ENCODE data around the gene SIDT2.
"Not testable (repeated sequence)": the region's sequence is repeated elsewhere in the genome, so short reads cannot be mapped to it uniquely, and the experiment has no call there.

Gene SIDT2

DNA sequence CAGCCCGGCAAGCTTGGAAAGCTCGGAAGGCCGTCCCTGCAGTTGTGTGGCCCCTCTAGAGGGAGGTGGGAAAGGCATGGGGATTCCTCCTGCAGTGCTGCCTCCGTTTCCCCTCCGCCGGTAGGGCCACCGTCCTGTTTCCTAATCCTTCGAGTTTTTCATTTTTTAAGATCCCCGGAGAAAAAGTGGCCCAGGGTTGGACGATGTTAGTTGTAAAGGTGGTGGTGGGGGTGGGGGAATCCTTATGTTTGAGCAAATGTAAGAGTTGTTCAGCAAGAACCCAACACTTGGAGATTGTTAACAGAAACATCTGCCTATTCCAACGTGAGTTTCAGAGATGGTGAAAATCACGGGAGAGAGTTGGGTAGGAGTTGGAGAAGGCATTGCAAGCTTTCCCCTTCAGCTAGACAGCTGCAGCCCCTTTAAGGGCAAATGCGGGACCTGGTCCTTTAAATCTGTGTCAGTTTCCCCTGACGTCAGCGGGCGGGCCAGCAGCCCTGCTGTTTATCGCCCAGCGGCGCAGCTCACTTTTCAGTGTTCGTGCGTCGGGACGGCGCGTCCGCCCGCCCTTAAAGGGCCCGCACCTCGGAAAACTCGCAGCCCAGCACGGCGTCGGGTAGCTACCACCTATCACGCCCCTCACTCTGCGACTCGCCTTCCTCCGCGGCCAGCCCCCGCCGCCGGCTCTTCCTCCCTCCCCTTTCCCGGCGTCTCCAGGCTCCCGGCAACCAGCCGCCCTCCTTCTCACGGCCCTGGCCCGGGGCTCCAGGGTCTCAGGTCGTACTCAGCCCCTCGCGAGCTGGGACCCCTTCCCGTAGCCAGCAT, at the start of gene SIDT2:
TSS of gene SIDT2 (plus strand) at position 534 of the 825 bp plus-strand sequence. CDS start 521 bp downstream, outside the sequence.
- DNase-seq (ENCODE audit: low spot score in 2 of 2): peak; percentile 73 to 78
- Mint-ChIP-seq H3K9me3 (no peaks in the 10 kb centered on the region), H3K36me3 (ENCODE audit: insufficient read depth) (peaks cover 15% of the 10 kb centered on the region), H3K4me1 (peaks cover 29% of the 10 kb centered on the region), H3K27me3 (no peaks in the 10 kb centered on the region), H3K27ac (ENCODE audit: low read depth) (peak within 1 kb of the TSS; percentile 90), H3K4me3 (peak within 1 kb of the TSS; percentile 88)
- ATAC-seq (replicated peaks; ENCODE audit: extremely low read depth, poor library complexity, severe bottlenecking): peak; percentile 97

DNA sequence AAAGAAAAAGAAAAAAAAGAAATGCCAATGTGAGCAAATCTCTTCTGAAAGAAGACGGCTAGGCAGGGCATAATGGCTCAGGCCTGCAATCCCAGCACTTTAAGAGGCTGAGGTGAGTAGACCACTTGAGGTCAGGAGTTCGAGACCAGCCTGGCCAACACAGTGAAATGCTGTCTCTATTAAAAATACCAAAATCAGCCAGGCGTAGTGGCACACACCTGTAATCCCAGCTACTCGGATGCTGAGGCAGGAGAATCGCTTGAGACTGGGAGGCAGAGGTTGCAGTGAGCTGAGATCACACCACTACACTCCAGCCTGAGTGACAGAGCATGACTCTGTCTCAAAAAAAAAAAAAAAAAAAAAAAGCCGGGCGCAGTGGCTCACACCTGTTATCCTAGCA, 48.1 kb upstream of the SIDT2 start:
- not testable (repeated sequence) for H3K27me3 Mint-ChIP-seq; H3K9me3 Mint-ChIP-seq; H3K27ac Mint-ChIP-seq (ENCODE audit: low read depth); DNase-seq (ENCODE audit: low spot score in 2 of 2); H3K36me3 Mint-ChIP-seq (ENCODE audit: insufficient read depth); H3K4me1 Mint-ChIP-seq; H3K4me3 Mint-ChIP-seq; ATAC-seq (replicated peaks; ENCODE audit: extremely low read depth, poor library complexity, severe bottlenecking)

DNA sequence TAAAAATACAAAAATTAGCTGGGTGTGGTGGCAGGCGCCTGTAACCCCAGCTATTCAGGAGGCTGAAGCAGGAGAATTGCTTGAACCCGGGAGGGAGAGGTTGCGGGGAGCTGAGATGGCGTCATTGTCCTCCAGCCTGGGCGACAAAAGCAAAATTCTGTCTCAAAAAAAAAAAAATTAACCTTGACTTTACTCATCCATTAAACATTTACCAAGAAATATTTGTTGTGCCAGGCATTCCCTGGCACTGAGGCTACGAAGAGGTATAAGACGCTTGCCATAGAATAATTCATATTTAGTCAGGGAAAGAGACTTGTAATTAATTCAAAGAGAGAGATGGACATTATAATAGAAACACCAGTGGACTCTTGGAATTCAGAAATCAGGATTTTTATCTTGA, 47.7 kb upstream of the SIDT2 start:
- Mint-ChIP-seq H3K9me3 (no peaks in the 10 kb centered on the region), H3K27ac (ENCODE audit: low read depth) (no peak overlapping the region), H3K36me3 (ENCODE audit: insufficient read depth) (no peaks in the 10 kb centered on the region), H3K27me3 (no peaks in the 10 kb centered on the region), H3K4me3 (no peak overlapping the region), H3K4me1 (no peaks in the 10 kb centered on the region)
- ATAC-seq (replicated peaks; ENCODE audit: extremely low read depth, poor library complexity, severe bottlenecking): no peak
- no peak for DNase-seq (ENCODE audit: low spot score in 2 of 2)

DNA sequence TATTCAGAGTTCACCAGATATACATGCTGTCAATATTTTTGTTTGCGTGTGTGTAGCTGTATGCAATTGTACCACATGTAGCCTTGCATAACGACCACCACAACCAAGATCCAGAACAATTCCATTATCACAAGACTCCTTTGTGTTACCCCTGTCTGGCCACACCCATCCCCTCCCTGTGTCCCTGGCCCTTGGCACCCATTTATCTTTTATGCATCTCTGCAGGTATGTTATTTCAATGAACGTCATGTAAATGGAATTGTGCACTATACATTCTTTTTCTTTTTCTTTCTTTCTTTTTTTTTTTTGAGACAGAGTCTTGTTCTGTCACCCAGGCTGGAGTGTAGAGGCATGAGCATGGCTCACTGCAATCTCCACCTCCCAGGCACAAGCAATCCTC, 44.1 kb upstream of the SIDT2 start:
- Mint-ChIP-seq H3K36me3 (ENCODE audit: insufficient read depth) (no peaks in the 10 kb centered on the region), H3K27ac (ENCODE audit: low read depth) (no peak overlapping the region), H3K4me1 (no peaks in the 10 kb centered on the region), H3K27me3 (peaks cover 2% of the 10 kb centered on the region), H3K9me3 (no peaks in the 10 kb centered on the region), H3K4me3 (no peak overlapping the region)
- no peak for ATAC-seq (replicated peaks; ENCODE audit: extremely low read depth, poor library complexity, severe bottlenecking)
- no peak for DNase-seq (ENCODE audit: low spot score in 2 of 2)

DNA sequence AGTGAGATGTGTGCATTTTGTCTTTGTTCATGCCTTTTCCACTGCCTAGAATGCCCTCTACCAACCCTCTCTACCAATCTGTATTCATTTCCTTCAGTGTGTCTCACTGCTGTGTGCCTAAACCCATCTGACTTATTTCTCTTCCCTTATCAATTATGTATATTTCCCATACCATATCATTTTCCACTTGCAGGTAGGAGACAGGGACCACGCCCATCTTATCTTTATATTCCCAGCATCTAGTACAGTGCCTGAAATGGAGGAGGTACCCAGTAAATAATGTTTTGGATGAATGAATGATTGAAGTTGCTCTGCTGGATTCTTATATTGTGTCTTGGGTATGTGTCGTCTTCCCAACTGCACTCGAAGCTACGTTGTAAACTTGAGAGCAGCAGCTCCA, 43.6 kb upstream of the SIDT2 start:
- not testable (repeated sequence) for H3K36me3 Mint-ChIP-seq (ENCODE audit: insufficient read depth); ATAC-seq (replicated peaks; ENCODE audit: extremely low read depth, poor library complexity, severe bottlenecking); H3K27me3 Mint-ChIP-seq; H3K27ac Mint-ChIP-seq (ENCODE audit: low read depth); H3K9me3 Mint-ChIP-seq; H3K4me1 Mint-ChIP-seq; H3K4me3 Mint-ChIP-seq; DNase-seq (ENCODE audit: low spot score in 2 of 2)

DNA sequence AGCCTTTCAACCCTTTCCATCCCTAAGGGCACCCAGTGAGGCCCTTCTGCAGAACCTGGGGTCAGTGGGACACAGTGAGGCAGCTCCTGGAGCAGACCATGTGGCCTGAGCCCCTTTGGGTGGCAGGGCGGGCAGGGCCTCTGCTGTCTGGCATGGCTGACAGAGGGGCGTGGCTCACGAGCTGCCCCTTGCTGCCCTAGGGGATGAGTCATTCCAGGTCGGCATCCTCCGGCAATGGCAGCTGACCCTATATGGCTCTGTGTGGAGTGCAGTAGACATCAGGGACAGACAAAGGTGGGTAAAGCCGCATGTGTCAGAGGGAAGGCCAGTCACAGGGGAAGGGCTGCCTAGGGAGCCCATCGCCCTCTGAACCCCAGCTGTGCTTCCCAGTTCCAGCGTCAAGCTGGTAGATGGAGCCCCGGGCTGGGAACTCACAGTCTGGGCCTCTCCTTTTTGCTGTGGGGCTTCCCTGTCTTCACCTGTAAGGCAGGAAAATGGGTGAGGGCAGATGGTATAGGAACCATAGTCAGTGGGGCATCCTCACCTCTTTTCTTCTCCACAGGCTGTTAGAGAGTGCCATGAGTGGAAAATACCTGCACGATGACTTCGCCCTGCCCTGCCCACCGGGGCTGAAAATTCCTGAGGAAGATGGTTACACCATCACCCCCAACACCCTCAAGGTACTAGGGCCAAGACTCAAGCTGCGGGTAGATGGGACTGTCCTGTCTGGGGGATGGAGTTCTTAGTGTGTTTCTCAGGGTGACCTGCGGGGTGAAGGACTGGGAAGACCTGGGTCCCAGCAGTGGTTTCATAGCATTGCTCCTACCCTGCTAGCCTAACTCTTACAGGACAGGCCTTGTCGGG, 41.1 kb upstream of the SIDT2 start:
- H3K27ac Mint-ChIP-seq (ENCODE audit: low read depth); H3K9me3 Mint-ChIP-seq; DNase-seq (ENCODE audit: low spot score in 2 of 2); H3K36me3 Mint-ChIP-seq (ENCODE audit: insufficient read depth); H3K4me1 Mint-ChIP-seq; H3K4me3 Mint-ChIP-seq; ATAC-seq (replicated peaks; ENCODE audit: extremely low read depth, poor library complexity, severe bottlenecking): not testable (repeated sequence)
- peaks cover 28% of the 10 kb centered on the region for H3K27me3 Mint-ChIP-seq

DNA sequence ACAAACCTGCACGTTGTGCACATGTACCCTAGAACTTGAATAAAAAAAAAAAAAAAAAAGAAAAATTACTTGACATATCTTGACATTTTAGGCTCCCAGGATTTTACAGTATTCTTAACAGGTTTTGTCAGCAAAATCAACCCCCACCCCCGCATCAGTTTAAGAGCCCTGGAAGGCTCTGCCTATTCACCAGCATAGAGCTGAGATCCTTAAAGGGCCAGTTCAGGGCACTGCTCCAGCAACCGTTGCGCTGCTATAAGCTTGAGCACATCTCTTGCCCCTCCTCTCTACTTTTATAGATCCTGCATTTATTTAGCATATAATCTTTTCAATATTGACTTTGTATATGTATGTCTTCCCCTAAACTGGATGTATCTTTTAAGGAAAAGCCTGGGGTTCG, 35.2 kb upstream of the SIDT2 start:
- no peaks in the 10 kb centered on the region for H3K9me3 Mint-ChIP-seq
- peaks cover 28% of the 10 kb centered on the region for H3K27me3 Mint-ChIP-seq
- peak overlapping the region; percentile 97 for H3K4me3 Mint-ChIP-seq
- H3K27ac Mint-ChIP-seq (ENCODE audit: low read depth): peak overlapping the region; percentile 89
- peaks cover 27% of the 10 kb centered on the region for H3K36me3 Mint-ChIP-seq (ENCODE audit: insufficient read depth)
- H3K4me1 Mint-ChIP-seq: peaks cover 41% of the 10 kb centered on the region
- DNase-seq (ENCODE audit: low spot score in 2 of 2) (no peak), ATAC-seq (replicated peaks; ENCODE audit: extremely low read depth, poor library complexity, severe bottlenecking) (peak; percentile 38)

DNA sequence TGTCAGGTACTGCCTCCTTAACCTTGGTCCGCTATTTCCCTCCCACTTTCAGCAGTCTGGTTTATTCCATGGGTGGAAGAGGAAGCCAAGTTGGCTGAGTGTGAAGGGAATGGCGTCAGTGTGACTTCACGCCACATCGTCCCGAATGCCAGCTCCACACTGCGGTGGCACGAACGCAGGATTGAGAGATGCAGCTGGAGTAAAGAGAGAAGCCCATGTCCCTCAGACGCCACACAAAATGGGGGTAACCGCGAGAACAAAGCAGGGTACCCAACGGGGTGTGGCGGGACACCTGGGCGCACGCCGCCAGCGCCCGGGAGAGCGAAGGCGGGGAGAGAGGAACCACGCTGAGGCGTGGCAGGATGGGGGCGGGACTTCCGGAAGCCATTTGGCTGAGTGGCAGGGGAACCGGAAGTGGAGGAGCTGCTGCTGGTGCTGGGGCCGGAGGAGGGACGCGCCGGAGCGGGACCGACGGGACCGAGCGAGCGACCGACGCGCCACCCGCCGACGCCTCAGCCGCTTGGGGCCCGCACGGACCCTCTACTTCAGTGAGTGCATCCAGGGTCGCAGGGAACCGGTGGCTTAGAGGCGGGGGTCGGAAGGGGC, 34.6 kb upstream of the SIDT2 start, which contains the start of gene PAFAH1B2:
TSS of gene PAFAH1B2 (plus strand) at position 417 of the 606 bp plus-strand sequence. CDS start 8,161 bp downstream, outside the sequence.
- Mint-ChIP-seq H3K27ac (ENCODE audit: low read depth) (peak within 1 kb of the TSS; percentile 89), H3K4me1 (peaks cover 41% of the 10 kb centered on the region), H3K9me3 (no peaks in the 10 kb centered on the region), H3K27me3 (peaks cover 28% of the 10 kb centered on the region), H3K4me3 (peak within 1 kb of the TSS; percentile 97), H3K36me3 (ENCODE audit: insufficient read depth) (peaks cover 27% of the 10 kb centered on the region)
- DNase-seq (ENCODE audit: low spot score in 2 of 2) (peak; percentile 84 to 89), ATAC-seq (replicated peaks; ENCODE audit: extremely low read depth, poor library complexity, severe bottlenecking) (peak; percentile 91)

DNA sequence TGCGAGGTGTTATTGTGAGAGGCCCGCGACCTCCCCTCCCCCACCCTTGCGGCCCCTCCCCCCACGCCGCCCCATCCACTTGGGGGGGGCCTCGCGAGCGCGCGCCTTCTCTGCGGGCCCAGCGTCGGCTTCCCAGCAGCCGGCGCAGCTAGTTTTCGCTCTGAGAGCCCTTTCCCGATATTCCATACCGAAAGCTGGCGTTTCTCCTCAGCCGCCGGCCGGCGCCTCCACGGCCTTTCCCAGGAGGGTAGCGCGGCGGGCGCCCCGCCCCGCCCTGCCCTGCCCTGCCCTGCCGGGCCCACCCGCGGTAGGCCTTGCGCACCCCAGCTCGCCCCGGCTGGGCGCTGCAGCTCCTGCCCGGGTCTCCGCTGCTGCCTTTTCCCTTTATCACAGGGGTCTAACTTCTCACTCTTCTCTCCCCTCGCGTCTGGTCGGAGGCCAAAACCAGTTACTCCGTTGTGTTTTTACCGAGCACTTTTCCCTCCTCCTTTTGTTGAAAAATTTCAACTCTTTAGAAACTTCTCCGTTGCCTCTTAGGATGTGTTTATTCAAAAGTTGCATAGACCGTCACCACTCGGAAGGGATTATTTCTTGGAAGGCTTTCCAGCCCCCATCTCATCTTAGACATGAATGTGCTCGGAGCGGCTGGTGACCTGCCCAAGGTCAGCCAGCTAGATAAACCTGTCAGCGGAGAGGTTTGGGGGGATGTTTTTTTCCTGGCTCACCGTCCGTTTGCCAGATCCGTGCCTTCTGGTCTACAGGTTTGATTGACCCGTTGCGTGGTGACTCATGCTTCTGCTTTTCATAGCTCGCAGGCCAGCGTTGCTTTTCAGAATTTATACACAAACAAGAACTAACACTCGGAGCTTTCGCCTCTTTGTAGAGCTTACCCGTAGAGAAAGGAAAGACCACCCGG, 33.8 kb upstream of the SIDT2 start:
- Mint-ChIP-seq H3K27me3 (peaks cover 23% of the 10 kb centered on the region), H3K36me3 (ENCODE audit: insufficient read depth) (peaks cover 31% of the 10 kb centered on the region), H3K4me1 (peaks cover 41% of the 10 kb centered on the region), H3K9me3 (no peaks in the 10 kb centered on the region), H3K4me3 (peak overlapping the region; percentile 97), H3K27ac (ENCODE audit: low read depth) (peak overlapping the region; percentile 89)
- DNase-seq (ENCODE audit: low spot score in 2 of 2) (no peak), ATAC-seq (replicated peaks; ENCODE audit: extremely low read depth, poor library complexity, severe bottlenecking) (peak; percentile 59)

DNA sequence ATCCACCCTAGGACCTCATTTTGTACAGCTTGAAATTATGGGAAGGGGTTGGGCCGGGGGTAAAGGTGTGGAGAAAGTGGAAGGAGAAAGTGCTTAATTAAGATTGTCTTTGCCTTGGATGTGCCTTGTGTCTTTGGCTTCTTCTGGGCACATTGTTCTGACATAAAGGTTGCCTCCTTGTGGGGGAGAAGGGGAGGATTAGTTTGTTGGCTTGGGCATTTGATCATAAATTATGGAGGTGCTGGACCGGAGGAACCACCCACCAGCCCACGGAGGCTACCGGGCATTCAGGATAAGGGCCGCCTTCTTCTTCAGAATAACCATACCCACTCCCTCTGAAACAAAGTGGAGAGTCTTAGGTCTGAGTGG, 33.2 kb upstream of the SIDT2 start:
- Mint-ChIP-seq H3K4me3 (peak overlapping the region; percentile 97), H3K27me3 (peaks cover 17% of the 10 kb centered on the region), H3K27ac (ENCODE audit: low read depth) (peak overlapping the region; percentile 89), H3K9me3 (no peaks in the 10 kb centered on the region), H3K4me1 (peaks cover 41% of the 10 kb centered on the region), H3K36me3 (ENCODE audit: insufficient read depth) (peaks cover 34% of the 10 kb centered on the region)
- DNase-seq (ENCODE audit: low spot score in 2 of 2): no peak
- ATAC-seq (replicated peaks; ENCODE audit: extremely low read depth, poor library complexity, severe bottlenecking): no peak

DNA sequence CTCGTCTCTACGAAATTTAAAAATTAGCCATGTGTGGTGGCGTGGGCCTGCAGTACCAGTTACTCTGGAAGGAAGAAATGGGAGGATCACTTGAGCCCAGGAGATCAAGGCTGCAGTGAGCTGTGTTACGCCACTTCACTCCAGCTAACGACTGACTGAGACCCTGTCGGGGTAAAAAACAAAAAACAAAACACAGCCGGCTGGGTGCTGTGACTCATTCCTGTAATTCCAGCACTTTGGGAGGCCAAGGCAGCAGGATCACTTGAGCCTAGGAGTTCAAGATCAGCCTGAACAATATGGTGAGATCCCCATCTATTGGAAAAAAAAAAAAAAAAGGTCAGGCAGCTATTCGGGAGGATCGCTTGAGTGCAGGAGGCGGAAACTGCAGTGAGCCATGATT, 32.0 kb upstream of the SIDT2 start:
- peaks cover 5% of the 10 kb centered on the region for H3K27me3 Mint-ChIP-seq
- no peak for DNase-seq (ENCODE audit: low spot score in 2 of 2)
- no peak overlapping the region for H3K27ac Mint-ChIP-seq (ENCODE audit: low read depth)
- no peak for ATAC-seq (replicated peaks; ENCODE audit: extremely low read depth, poor library complexity, severe bottlenecking)
- H3K4me3 Mint-ChIP-seq: peak overlapping the region; percentile 97
- peaks cover 41% of the 10 kb centered on the region for H3K4me1 Mint-ChIP-seq
- no peaks in the 10 kb centered on the region for H3K9me3 Mint-ChIP-seq
- peaks cover 37% of the 10 kb centered on the region for H3K36me3 Mint-ChIP-seq (ENCODE audit: insufficient read depth)

DNA sequence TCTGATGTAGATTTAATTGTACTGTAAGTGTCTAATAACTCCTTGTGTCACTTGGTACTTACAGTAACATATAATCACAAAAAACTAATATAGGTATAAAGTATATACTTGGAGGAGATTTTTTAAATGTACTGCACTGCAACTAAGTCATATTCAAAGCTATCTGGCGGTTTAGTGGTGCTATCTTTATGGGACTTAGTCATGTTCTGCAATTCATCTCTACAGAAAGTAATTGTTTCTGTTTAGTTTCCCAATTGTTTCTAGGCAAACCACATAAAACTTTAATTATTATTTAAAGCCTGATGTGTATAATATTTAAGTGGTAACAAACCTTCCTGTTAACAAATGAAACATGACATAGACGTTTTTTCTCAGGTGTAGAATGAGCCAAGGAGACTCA, 26.5 kb upstream of the SIDT2 start:
- peaks cover 33% of the 10 kb centered on the region for H3K4me1 Mint-ChIP-seq
- no peak overlapping the region for H3K4me3 Mint-ChIP-seq
- ATAC-seq (replicated peaks; ENCODE audit: extremely low read depth, poor library complexity, severe bottlenecking) (no peak), DNase-seq (ENCODE audit: low spot score in 2 of 2) (no peak)
- H3K27me3 Mint-ChIP-seq: no peaks in the 10 kb centered on the region
- H3K27ac Mint-ChIP-seq (ENCODE audit: low read depth): no peak overlapping the region
- H3K9me3 Mint-ChIP-seq: no peaks in the 10 kb centered on the region
- H3K36me3 Mint-ChIP-seq (ENCODE audit: insufficient read depth): peaks cover 30% of the 10 kb centered on the region

Data from central memory CD8-positive, alpha-beta T cell (primary cell).